ENCODE results near the gene MCC.

- no peak for TF ChIP-seq EP300 (IDR thresholded peaks at IDR 0.05)
- TF ChIP-seq CTCF (IDR thresholded peaks at IDR 0.05) = no peak
- no peak for TF ChIP-seq POLR2A (IDR thresholded peaks at IDR 0.05)
Measured at GRCh38 chr5:113117543-113118115, 370.6 kb downstream of the MCC start.

Data from upper lobe of left lung (tissue), 4 donors.